GM18502 (cell line): ENCODE data around the gene SLFN13.
"Not testable (repeated sequence)": the region's sequence is repeated elsewhere in the genome, so short reads cannot be mapped to it uniquely, and the experiment has no call there.

ENCODE experiments used
- ATAC-seq: cut with Tn5 transposase; IDR thresholded peaks from one replicate; pipeline ENCODE4 v1.9.1; 2021; ENCODE audit warnings: mild to moderate bottlenecking; ENCODE audit not compliant: unreplicated experiment, poor library complexity

The SLFN13 gene

GRCh38 chr17:35433075-35433894 lies 15.3 kb downstream of the SLFN13 start:
- ATAC-seq, result peak; percentile 44

- peak; percentile 80 for ATAC-seq
Measured at GRCh38 chr17:35432176-35433074, 16.1 kb downstream of the SLFN13 start, which contains the start of gene SLFN12. SLFN12 (minus strand) TSS chr17:35432500; CDS start chr17:35423028, 9,472 bp downstream.

GRCh38 chr17:35429702-35430101 lies 18.9 kb downstream of the SLFN13 start:
- ATAC-seq, result no peak

- no peak for ATAC-seq
Measured at GRCh38 chr17:35428229-35428628, 20.3 kb downstream of the SLFN13 start.

- ATAC-seq, result no peak
Measured at GRCh38 chr17:35423761-35424160, 24.8 kb downstream of the SLFN13 start.

GRCh38 chr17:35421069-35421468 lies 27.5 kb downstream of the SLFN13 start:
- not testable (repeated sequence) for ATAC-seq

GRCh38 chr17:35416659-35417058 lies 31.9 kb downstream of the SLFN13 start:
- ATAC-seq, result no peak

GRCh38 chr17:35414707-35415106 lies 33.9 kb downstream of the SLFN13 start:
- not testable (repeated sequence) for ATAC-seq

GRCh38 chr17:35414247-35414646 lies 34.3 kb downstream of the SLFN13 start:
- no peak for ATAC-seq

- no peak for ATAC-seq
Measured at GRCh38 chr17:35407531-35407930, 41.0 kb downstream of the SLFN13 start.

GRCh38 chr17:35406568-35406967 lies 42.0 kb downstream of the SLFN13 start:
- ATAC-seq, result no peak

GRCh38 chr17:35404360-35404759 lies 44.2 kb downstream of the SLFN13 start:
- ATAC-seq, result no peak

GRCh38 chr17:35393783-35394182 lies 54.8 kb downstream of the SLFN13 start:
- not testable (repeated sequence) for ATAC-seq

GRCh38 chr17:35390663-35391062 lies 57.9 kb downstream of the SLFN13 start:
- ATAC-seq, result no peak

GRCh38 chr17:35390156-35390555 lies 58.4 kb downstream of the SLFN13 start:
- no peak for ATAC-seq

GRCh38 chr17:35387496-35387895 lies 61.1 kb downstream of the SLFN13 start:
- no peak for ATAC-seq
